ENCODE results near the gene SGMS1.

GRCh38 chr10:50304660-50305059 lies 319.1 kb downstream of the SGMS1 start:
- no peak for TF ChIP-seq EZH2 (IDR thresholded peaks at IDR 0.05; ENCODE audit: low read length, missing control alignments)
- TF ChIP-seq CTCF (conservative IDR thresholded peaks at IDR 0.05 in 1 of 2, IDR thresholded peaks at IDR 0.05 in 1 of 2; ENCODE audit: low read depth in 1 of 2, low read length in 2 of 2): no peak
